ENCODE data around the gene RAI1. TPM values are rescaled to one million over a fixed set of nuclear protein-coding genes. Genes with fewer than 3 reads are reported as not detected.

RAI1 gene
- total and polyA plus RNA-seq, 10 of the 15 experiments (the other 5 are each of a cell fraction or from before 2014, with no cell fraction given) = 0.66 to 37.7 (median 6.0) TPM

DNA sequence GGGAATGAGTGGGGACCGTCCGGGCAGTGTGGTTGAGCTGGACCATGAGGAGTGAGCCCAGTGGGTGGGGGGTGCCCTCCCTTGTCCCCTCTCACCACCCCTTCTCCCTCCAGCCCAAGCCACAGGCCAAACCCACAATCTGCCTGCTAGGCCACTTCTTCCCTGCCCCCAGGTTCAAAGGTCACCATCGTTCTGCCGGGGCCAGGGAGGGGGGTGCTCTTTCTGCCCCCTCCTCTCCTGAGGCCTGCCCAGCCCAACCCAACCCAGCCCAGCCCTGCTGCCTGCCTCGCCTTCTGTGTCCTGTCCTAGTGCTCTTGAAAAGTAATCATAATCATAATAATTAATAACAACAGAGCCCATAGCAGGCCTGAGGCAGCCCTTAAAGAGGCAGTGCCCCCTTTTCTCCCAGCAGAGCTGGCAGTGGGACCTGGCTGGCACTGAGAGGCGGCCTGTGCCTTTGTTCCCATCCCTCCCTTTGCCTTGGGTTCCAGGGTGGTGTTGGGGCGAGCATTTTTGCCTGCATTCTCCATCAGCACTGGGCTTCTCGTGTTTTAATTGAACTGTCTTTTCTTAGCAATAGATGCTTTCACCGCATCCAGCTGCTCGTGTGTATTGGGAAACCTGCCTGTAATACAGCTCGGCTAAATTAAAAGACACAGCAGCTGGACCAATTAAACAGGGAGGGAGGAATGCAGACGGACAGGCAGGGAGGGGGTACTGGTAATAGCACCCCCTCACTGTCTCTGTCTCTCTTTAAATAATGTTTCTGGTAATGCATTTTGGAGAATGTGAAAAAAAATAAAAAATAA, 108.8 kb downstream of the RAI1 start:
- Histone ChIP-seq H3K4me1 (ENCODE audit: control insufficient read depth, insufficient read depth, low read length) (peaks cover 3% of the 10 kb centered on the region; the same call in 1 of the 2 replicates), H3K27ac (ENCODE audit: control insufficient read depth, insufficient read depth) (no peak overlapping the region), H3K36me3 (ENCODE audit: control insufficient read depth in 2 of 2, insufficient read depth in 2 of 2, low read length in 1 of 2) (peaks cover 0 to 18% of the 10 kb centered on the region in 2 experiments), H3K4me3 (no peak overlapping the region), H3K9me3 (replicated peaks; ENCODE audit: control insufficient read depth, insufficient read depth, low read length) (no peaks in the 10 kb centered on the region), H2AFZ (ENCODE audit: control insufficient read depth, low read depth, low read length) (no peak overlapping the region), H4K20me1 (ENCODE audit: control insufficient read depth, insufficient read depth) (no peaks in the 10 kb centered on the region), H3K27me3 (replicated peaks in 1 of 2; ENCODE audit: control insufficient read depth in 2 of 2, insufficient read depth in 2 of 2, low read length in 1 of 2) (no peaks in the 10 kb centered on the region), H3K9ac (ENCODE audit: control insufficient read depth, insufficient read depth, low read length) (no peak overlapping the region), H3K4me2 (ENCODE audit: control insufficient read depth, insufficient read depth) (no peak overlapping the region), H3K79me2 (ENCODE audit: control insufficient read depth, insufficient read depth, low read length) (no peaks in the 10 kb centered on the region)
- in situ Hi-C loops (cut with MboI) (no loop called here), intact Hi-C loops (cut with micrococcal nuclease; ENCODE audit: unreplicated experiment) (no loop called here)
- ChIA-PET POLR2A (no interaction called here), SMC1A (ENCODE audit: uncharacterized antibody, unreplicated experiment) (no interaction called here), CTCF (interaction anchor here (0.5 kb wide), 1 partner anchor 12 kb away, joined by 3 read pairs; no protein-coding TSS in a partner anchor), RAD21 (ENCODE audit: unreplicated experiment) (no interaction called here)
- no peak for FAIRE-seq
- 82% methylated on average over 12 of the region's 12 CpGs for WGBS (ENCODE audit: insufficient coverage, insufficient replicate concordance, low lambda C conversion rate, missing lambda C conversion rate)
- BruUV-seq (replicated peaks) = no TSS peak
- no peak for DNase-seq (ENCODE audit: low read depth, low spot score)
- TF ChIP-seq, protein P1, sequence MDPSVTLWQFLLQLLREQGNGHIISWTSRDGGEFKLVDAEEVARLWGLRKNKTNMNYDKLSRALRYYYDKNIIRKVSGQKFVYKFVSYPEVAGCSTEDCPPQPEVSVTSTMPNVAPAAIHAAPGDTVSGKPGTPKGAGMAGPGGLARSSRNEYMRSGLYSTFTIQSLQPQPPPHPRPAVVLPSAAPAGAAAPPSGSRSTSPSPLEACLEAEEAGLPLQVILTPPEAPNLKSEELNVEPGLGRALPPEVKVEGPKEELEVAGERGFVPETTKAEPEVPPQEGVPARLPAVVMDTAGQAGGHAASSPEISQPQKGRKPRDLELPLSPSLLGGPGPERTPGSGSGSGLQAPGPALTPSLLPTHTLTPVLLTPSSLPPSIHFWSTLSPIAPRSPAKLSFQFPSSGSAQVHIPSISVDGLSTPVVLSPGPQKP (IDR thresholded peaks at IDR 0.05; ENCODE audit: low read depth, low read length) = no peak
- peak; percentile 38; the same call in 1 of the 2 replicates for TF ChIP-seq NR2F1 (conservative IDR thresholded peaks at IDR 0.05)
- TF ChIP-seq POLR2AphosphoS5 (IDR thresholded peaks at IDR 0.05; ENCODE audit: low read length) = no peak
- TF ChIP-seq KDM1A (IDR thresholded peaks at IDR 0.05; ENCODE audit: borderline replicate concordance) = no peak
- TF ChIP-seq NR2C1 (IDR thresholded peaks at IDR 0.05) = peak; percentile 50; the same call in 1 of the 2 replicates
- no peak for ATAC-seq
